GM12874 (cell line): ENCODE measurements around the gene OR13C2.

ENCODE experiments used
- CTCF ChIP-seq: IDR thresholded peaks from 2 replicates; pipeline ENCODE4 v1.5.1; 2011; ENCODE audit warnings: low read depth, mild to moderate bottlenecking, control low read depth, low read length, moderate library complexity; ENCODE audit not compliant: insufficient read depth

Gene OR13C2

GRCh38 chr9:104572612-104573011 is 32.8 kb downstream of the OR13C2 start:
- no peak for TF ChIP-seq CTCF

GRCh38 chr9:104568868-104569267 is 36.6 kb downstream of the OR13C2 start, which contains the start of gene OR13C8:
TSS of gene OR13C8 (plus strand) at chr9:104569168. CDS start at chr9:104569168, 0 bp downstream.
- no peak for TF ChIP-seq CTCF

GRCh38 chr9:104564358-104564757 is 41.1 kb downstream of the OR13C2 start:
- no peak for TF ChIP-seq CTCF

GRCh38 chr9:104556830-104557634 is 48.4 kb downstream of the OR13C2 start:
- TF ChIP-seq CTCF = no peak

- no peak for TF ChIP-seq CTCF
Observed at GRCh38 chr9:104555521-104555920, 49.9 kb downstream of the OR13C2 start.
